ENCODE data around the gene FAM149B1.
"Not testable (repeated sequence)": the region's sequence is repeated elsewhere in the genome, so short reads cannot be mapped to it uniquely, and the experiment has no call there.

Gene FAM149B1

GRCh38 chr10:73229567-73229966 is 61.6 kb downstream of the FAM149B1 start:
- DNase-seq (ENCODE audit: extremely low read depth in 1 of 2, low read depth in 1 of 2) = no peak

- DNase-seq (ENCODE audit: extremely low read depth in 1 of 2, low read depth in 1 of 2) = no peak
Observed at GRCh38 chr10:73232887-73233286, 65.0 kb downstream of the FAM149B1 start.

- no peak for DNase-seq (ENCODE audit: extremely low read depth in 1 of 2, low read depth in 1 of 2)
Observed at GRCh38 chr10:73233883-73234282, 66.0 kb downstream of the FAM149B1 start.

DNA sequence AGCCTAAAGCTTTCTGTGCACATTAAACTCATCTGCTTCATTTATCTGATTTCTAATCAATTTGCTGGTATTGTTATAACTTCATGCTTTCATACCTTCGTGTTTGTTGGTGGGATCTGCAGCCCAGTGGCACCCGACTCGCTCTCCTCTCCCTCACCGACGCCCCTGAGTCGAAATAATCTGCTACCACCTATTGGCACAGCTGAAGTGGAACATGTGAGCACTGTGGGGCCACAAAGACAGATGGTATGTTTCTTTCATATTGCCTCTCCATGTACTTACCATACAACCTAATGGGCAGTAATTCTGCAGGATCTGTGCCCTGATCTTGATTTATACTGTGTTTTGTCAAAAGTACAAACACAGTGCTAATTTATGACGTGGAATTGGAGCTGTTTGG is 66.8 kb downstream of the FAM149B1 start:
- no peak for DNase-seq (ENCODE audit: extremely low read depth in 1 of 2, low read depth in 1 of 2)

GRCh38 chr10:73238990-73239566 is 71.2 kb downstream of the FAM149B1 start:
- no peak for DNase-seq (ENCODE audit: extremely low read depth in 1 of 2, low read depth in 1 of 2)

- no peak for DNase-seq (ENCODE audit: extremely low read depth in 1 of 2, low read depth in 1 of 2)
Observed at GRCh38 chr10:73239908-73240307, 72.0 kb downstream of the FAM149B1 start.

GRCh38 chr10:73244866-73245477 is 77.1 kb downstream of the FAM149B1 start:
- DNase-seq (ENCODE audit: extremely low read depth in 1 of 2, low read depth in 1 of 2) = no peak

DNA sequence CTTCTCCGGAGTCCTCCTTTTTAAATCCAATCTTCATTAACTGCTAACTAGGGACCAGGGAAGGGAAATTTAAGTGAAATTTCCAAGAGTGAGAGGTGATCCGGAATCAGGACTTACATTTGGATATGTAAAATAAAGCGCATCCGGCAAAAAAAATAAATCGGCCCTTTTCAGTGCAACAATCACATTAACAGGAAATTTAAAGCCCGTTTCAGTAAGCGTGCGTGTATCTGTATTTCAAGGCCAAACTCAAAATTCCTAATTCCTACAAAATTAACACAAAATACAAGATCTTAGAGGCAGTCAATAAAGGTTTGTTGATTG is 78.4 kb downstream of the FAM149B1 start:
- DNase-seq (ENCODE audit: extremely low read depth in 1 of 2, low read depth in 1 of 2) = no peak

DNA sequence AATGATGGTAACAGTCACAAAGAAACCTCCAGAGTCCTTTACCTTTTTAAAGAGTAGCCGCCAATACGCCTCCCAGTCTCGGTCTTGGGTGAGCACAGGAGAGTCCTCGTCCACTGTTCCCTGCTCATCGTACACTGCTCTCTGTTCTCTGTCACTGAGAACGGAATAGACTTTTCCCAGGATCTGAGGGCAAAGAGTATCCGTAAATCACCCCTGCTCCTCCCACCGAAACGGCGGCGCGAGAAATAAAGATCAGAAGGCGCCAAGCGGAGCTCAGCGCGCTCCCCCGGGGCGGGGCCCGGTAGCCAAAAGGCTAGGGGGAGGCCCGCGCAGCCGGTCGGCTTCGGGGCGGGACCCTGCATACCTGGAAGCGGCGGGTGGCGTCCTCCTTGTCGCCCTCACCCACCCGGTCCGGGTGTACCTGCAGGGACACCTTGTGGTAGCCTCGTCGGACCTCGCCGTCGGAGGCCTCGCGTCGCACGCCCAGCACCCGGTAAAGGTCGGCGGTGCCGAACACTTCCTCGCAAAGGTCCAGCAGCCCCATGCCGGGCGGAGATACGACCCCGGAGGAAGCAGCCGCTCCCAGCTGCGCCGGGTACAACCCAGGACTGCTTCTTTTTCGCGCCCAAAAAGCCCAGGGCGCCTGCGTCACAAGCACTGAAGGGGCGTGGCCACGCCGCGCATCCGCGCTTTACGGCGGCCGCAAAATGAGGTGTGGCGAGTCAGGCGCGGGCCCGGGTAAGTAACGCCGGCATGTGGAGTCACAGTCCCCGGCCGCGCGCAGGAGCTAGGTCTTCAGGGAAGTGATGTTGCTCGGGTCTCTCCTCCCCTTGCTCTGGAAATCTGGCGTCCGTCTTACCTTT is 79.0 kb downstream of the FAM149B1 start, which contains the start of gene DNAJC9:
Gene DNAJC9, minus strand, starts transcription at position 610 of the 863 bp plus-strand sequence. Its CDS starts 66 bp downstream, at position 544.
- DNase-seq (ENCODE audit: extremely low read depth in 1 of 2, low read depth in 1 of 2) = peak; percentile 84 to 96

- no peak for DNase-seq (ENCODE audit: extremely low read depth in 1 of 2, low read depth in 1 of 2)
Observed at GRCh38 chr10:73247509-73248258, 79.8 kb downstream of the FAM149B1 start.

- DNase-seq (ENCODE audit: extremely low read depth in 1 of 2, low read depth in 1 of 2) = no peak
Observed at GRCh38 chr10:73248259-73248724, 80.4 kb downstream of the FAM149B1 start.

- no peak for DNase-seq (ENCODE audit: extremely low read depth in 1 of 2, low read depth in 1 of 2)
Observed at GRCh38 chr10:73251683-73252444, 83.9 kb downstream of the FAM149B1 start.

DNA sequence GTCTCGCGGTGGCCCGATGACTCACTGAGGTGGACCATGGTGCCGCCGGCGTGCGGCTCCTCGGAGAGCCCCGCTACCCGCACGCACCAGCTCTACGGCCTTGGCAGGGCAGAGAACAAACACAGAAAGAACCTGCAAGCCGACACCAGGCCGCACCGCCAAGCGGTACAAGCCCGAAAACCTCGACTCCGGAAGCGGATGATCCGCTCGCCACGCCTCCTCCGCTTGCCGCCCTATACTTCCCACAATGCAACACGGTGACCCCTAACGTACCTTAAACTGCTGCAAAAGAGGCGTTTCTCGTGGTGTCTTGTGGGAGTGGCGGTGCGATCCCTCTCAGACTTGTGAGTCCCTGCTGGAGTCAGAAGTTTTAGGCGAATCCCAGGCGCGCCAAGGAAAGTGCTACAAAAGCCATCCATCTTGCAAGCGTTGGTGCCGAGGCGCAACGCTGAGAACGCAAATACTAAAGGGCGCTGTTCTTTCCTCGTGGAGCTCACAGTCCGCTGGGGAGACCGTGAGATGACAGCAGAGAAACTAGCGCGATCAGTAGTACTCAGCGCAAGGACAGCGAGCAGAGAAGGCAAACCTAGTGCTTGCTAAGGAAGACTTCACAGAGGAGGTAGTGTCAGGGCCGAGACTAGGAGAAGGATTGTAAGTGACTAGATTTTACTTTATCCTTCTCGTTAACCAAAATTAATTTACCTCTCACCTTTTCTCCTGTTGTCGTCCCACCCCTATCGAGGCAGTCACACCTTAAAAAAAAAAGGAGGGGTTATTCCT is 84.7 kb downstream of the FAM149B1 start, which contains the start of gene MRPS16:
Gene MRPS16, minus strand, starts transcription at position 200 of the 780 bp plus-strand sequence. Its CDS starts 162 bp downstream, at position 38.
- DNase-seq (ENCODE audit: extremely low read depth in 1 of 2, low read depth in 1 of 2) = peak; percentile 80

DNA sequence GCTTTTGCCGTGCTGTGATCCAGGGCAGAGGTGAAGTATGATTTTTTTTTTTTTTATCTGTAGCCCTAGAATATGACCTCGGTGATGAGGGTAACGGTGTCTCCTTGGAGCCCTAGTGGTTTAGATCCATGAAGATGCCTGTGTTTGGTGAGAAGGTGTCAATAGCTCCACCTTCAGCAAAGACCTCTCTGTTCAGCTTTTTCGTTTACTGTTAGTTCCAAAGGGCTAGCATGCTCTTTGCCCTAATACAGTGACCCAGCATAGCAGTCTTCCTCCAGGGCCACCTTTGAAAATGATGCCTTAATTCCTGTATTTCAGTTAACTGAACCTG is 85.3 kb downstream of the FAM149B1 start:
- no peak for DNase-seq (ENCODE audit: extremely low read depth in 1 of 2, low read depth in 1 of 2)

- not testable (repeated sequence) for DNase-seq (ENCODE audit: extremely low read depth in 1 of 2, low read depth in 1 of 2)
Observed at GRCh38 chr10:73258612-73259011, 90.7 kb downstream of the FAM149B1 start.

DNA sequence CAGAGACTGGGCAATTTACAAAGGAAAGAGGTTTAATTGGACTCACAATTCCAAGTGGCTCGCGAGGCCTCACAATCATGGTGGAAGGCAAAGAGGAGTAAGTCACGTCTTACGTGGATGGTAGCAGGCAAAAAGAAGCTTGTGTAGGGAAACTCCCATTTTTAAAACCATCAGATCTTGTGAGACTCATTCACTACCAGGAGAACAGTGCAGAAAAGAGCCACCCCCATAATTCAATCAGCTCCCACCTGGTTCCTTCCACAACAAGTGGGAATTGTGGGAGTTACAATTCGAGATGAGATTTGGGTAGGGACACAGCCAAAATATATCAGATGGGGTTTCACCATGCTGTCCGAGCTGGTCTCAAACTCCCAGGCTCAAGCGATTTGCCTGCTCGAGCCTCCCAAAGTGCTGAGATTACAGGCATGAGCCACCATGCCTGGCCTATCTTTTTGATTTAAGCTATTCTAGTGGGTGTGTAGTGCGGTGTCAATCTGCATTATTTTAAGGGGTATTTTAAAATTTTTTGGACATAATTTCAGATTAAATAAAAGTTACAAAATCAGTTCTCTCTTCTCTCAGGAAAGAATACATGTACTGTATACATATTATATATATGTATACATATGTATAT is 93.6 kb downstream of the FAM149B1 start:
- no peak for DNase-seq (ENCODE audit: extremely low read depth in 1 of 2, low read depth in 1 of 2)

GRCh38 chr10:73262105-73262730 is 94.3 kb downstream of the FAM149B1 start:
- no peak for DNase-seq (ENCODE audit: extremely low read depth in 1 of 2, low read depth in 1 of 2)

DNA sequence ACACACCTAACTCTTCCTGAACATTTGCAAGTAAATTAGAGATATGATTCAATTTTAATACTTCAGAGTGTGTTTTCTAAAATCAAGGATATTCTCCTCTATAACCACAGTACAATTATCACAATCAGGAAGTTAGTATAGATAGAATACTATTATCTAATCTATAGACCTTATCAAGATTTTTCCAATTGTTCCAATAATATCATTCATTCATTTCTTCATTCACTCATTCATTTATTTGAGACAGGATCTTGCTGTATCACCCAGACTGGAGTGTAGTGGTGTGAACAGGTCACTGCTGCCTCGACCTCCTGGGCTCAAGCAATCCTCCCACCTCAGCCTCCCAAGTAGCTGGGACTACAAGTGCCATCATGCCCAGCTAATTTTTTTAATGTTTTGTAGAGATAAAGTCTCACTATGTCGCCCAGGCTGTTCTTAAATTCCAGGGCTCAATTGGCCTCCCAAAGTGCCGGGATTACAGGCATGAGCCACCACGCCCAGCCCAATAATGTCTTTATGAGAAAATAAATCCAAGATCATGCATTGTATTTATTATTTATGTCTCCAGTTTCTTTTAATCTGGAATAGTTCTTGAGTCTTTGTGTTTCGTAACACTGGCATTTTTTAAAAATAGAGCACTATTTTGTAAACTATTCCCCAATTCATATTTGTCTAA is 95.1 kb downstream of the FAM149B1 start:
- no peak for DNase-seq (ENCODE audit: extremely low read depth in 1 of 2, low read depth in 1 of 2)
